ENCODE data around the gene CDRT15.

CDRT15 gene

GRCh38 chr17:14211246-14211645 is 25.4 kb downstream of the CDRT15 start:
- Histone ChIP-seq H3K9ac (ENCODE audit: low read length in 5 of 5) (no peak overlapping the region), H3K4me1 (ENCODE audit: control insufficient read depth in 5 of 5, insufficient read depth in 5 of 5, low read length in 5 of 5) (no peaks in the 10 kb centered on the region), H3K36me3 (ENCODE audit: control insufficient read depth in 5 of 5, insufficient read depth in 5 of 5, low read length in 5 of 5) (peaks cover 3 to 31% (median 27%) of the 10 kb centered on the region in 5 donors), H3K9me3 (ENCODE audit: control insufficient read depth in 5 of 5, low read length in 5 of 5) (no peaks in the 10 kb centered on the region), H3K4me3 (ENCODE audit: low read depth in 1 of 5, low read length in 5 of 5) (no peak overlapping the region), H3K27ac (ENCODE audit: low read depth, low read length) (no peak overlapping the region), H3K27me3 (ENCODE audit: control insufficient read depth in 5 of 5, insufficient read depth in 4 of 5, low read length in 5 of 5) (no peaks in the 10 kb centered on the region)

- peak overlapping the region in 1 of 5 donors; percentile 15 for H3K9ac ChIP-seq (ENCODE audit: low read length in 5 of 5)
- no peak overlapping the region for H3K27ac ChIP-seq (ENCODE audit: low read depth, low read length)
- no peaks in the 10 kb centered on the region for H3K27me3 ChIP-seq (ENCODE audit: control insufficient read depth in 5 of 5, insufficient read depth in 4 of 5, low read length in 5 of 5)
- no peaks in the 10 kb centered on the region for H3K9me3 ChIP-seq (ENCODE audit: control insufficient read depth in 5 of 5, low read length in 5 of 5)
- no peak overlapping the region for H3K4me3 ChIP-seq (ENCODE audit: low read depth in 1 of 5, low read length in 5 of 5)
- peaks cover 3 to 34% (median 29%) of the 10 kb centered on the region in 5 donors for H3K36me3 ChIP-seq (ENCODE audit: control insufficient read depth in 5 of 5, insufficient read depth in 5 of 5, low read length in 5 of 5)
- H3K4me1 ChIP-seq (ENCODE audit: control insufficient read depth in 5 of 5, insufficient read depth in 5 of 5, low read length in 5 of 5), result no peaks in the 10 kb centered on the region
These were observed 27.4 kb downstream of the CDRT15 start for GRCh38 chr17:14209215-14209614.

- no peak overlapping the region for H3K4me3 ChIP-seq (ENCODE audit: low read depth in 1 of 5, low read length in 5 of 5)
- no peaks in the 10 kb centered on the region for H3K9me3 ChIP-seq (ENCODE audit: control insufficient read depth in 5 of 5, low read length in 5 of 5)
- no peaks in the 10 kb centered on the region for H3K4me1 ChIP-seq (ENCODE audit: control insufficient read depth in 5 of 5, insufficient read depth in 5 of 5, low read length in 5 of 5)
- no peak overlapping the region for H3K9ac ChIP-seq (ENCODE audit: low read length in 5 of 5)
- no peaks in the 10 kb centered on the region for H3K27me3 ChIP-seq (ENCODE audit: control insufficient read depth in 5 of 5, insufficient read depth in 4 of 5, low read length in 5 of 5)
- H3K36me3 ChIP-seq (ENCODE audit: control insufficient read depth in 5 of 5, insufficient read depth in 5 of 5, low read length in 5 of 5), result peaks cover 3 to 34% (median 31%) of the 10 kb centered on the region in 5 donors
- no peak overlapping the region for H3K27ac ChIP-seq (ENCODE audit: low read depth, low read length)
These were observed 28.9 kb downstream of the CDRT15 start for GRCh38 chr17:14207791-14208190.

- H3K9ac ChIP-seq (ENCODE audit: low read length in 5 of 5), result no peak overlapping the region
- no peak overlapping the region for H3K27ac ChIP-seq (ENCODE audit: low read depth, low read length)
- peaks cover 3 to 34% (median 31%) of the 10 kb centered on the region in 5 donors for H3K36me3 ChIP-seq (ENCODE audit: control insufficient read depth in 5 of 5, insufficient read depth in 5 of 5, low read length in 5 of 5)
These were observed 29.8 kb downstream of the CDRT15 start for GRCh38 chr17:14206891-14207290.

GRCh38 chr17:14205992-14206461 is 30.6 kb downstream of the CDRT15 start:
- H3K36me3 ChIP-seq (ENCODE audit: control insufficient read depth in 5 of 5, insufficient read depth in 5 of 5, low read length in 5 of 5), result peaks cover 3 to 34% (median 31%) of the 10 kb centered on the region in 5 donors
- H3K4me1 ChIP-seq (ENCODE audit: control insufficient read depth in 5 of 5, insufficient read depth in 5 of 5, low read length in 5 of 5), result peaks cover 0 to 10% (median 0%) of the 10 kb centered on the region in 5 donors
- H3K4me3 ChIP-seq (ENCODE audit: low read depth in 1 of 5, low read length in 5 of 5), result no peak overlapping the region
- no peak overlapping the region for H3K27ac ChIP-seq (ENCODE audit: low read depth, low read length)
- no peak overlapping the region for H3K9ac ChIP-seq (ENCODE audit: low read length in 5 of 5)
- no peaks in the 10 kb centered on the region for H3K9me3 ChIP-seq (ENCODE audit: control insufficient read depth in 5 of 5, low read length in 5 of 5)
- no peaks in the 10 kb centered on the region for H3K27me3 ChIP-seq (ENCODE audit: control insufficient read depth in 5 of 5, insufficient read depth in 4 of 5, low read length in 5 of 5)

More at GRCh38 chr17:14206891-14207290, 29.8 kb downstream of the CDRT15 start:
- Histone ChIP-seq H3K4me1 (ENCODE audit: control insufficient read depth in 5 of 5, insufficient read depth in 5 of 5, low read length in 5 of 5) (peaks cover 0 to 2% (median 0%) of the 10 kb centered on the region in 5 donors), H3K9me3 (ENCODE audit: control insufficient read depth in 5 of 5, low read length in 5 of 5) (no peaks in the 10 kb centered on the region), H3K4me3 (ENCODE audit: low read depth in 1 of 5, low read length in 5 of 5) (no peak overlapping the region), H3K27me3 (ENCODE audit: control insufficient read depth in 5 of 5, insufficient read depth in 4 of 5, low read length in 5 of 5) (no peaks in the 10 kb centered on the region)

- no peaks in the 10 kb centered on the region for H3K27me3 ChIP-seq (ENCODE audit: control insufficient read depth in 5 of 5, insufficient read depth in 4 of 5, low read length in 5 of 5)
- H3K36me3 ChIP-seq (ENCODE audit: control insufficient read depth in 5 of 5, insufficient read depth in 5 of 5, low read length in 5 of 5), result peaks cover 3 to 35% (median 31%) of the 10 kb centered on the region in 5 donors
- H3K4me3 ChIP-seq (ENCODE audit: low read depth in 1 of 5, low read length in 5 of 5), result no peak overlapping the region
- H3K9ac ChIP-seq (ENCODE audit: low read length in 5 of 5), result no peak overlapping the region
- H3K9me3 ChIP-seq (ENCODE audit: control insufficient read depth in 5 of 5, low read length in 5 of 5), result no peaks in the 10 kb centered on the region
- H3K27ac ChIP-seq (ENCODE audit: low read depth, low read length), result no peak overlapping the region
- H3K4me1 ChIP-seq (ENCODE audit: control insufficient read depth in 5 of 5, insufficient read depth in 5 of 5, low read length in 5 of 5), result peaks cover 0 to 17% (median 0%) of the 10 kb centered on the region in 5 donors
These were observed 31.3 kb downstream of the CDRT15 start for GRCh38 chr17:14205380-14205779.

GRCh38 chr17:14204546-14204945 is 32.1 kb downstream of the CDRT15 start:
- Histone ChIP-seq H3K4me1 (ENCODE audit: control insufficient read depth in 5 of 5, insufficient read depth in 5 of 5, low read length in 5 of 5) (peaks cover 0 to 19% (median 0%) of the 10 kb centered on the region in 5 donors), H3K27ac (ENCODE audit: low read depth, low read length) (no peak overlapping the region), H3K9me3 (ENCODE audit: control insufficient read depth in 5 of 5, low read length in 5 of 5) (no peaks in the 10 kb centered on the region), H3K4me3 (ENCODE audit: low read depth in 1 of 5, low read length in 5 of 5) (no peak overlapping the region), H3K36me3 (ENCODE audit: control insufficient read depth in 5 of 5, insufficient read depth in 5 of 5, low read length in 5 of 5) (peaks cover 3 to 35% (median 27%) of the 10 kb centered on the region in 5 donors), H3K9ac (ENCODE audit: low read length in 5 of 5) (peak overlapping the region in 1 of 5 donors; percentile 37), H3K27me3 (ENCODE audit: control insufficient read depth in 5 of 5, insufficient read depth in 4 of 5, low read length in 5 of 5) (no peaks in the 10 kb centered on the region)

- H3K27ac ChIP-seq (ENCODE audit: low read depth, low read length), result no peak overlapping the region
- no peaks in the 10 kb centered on the region for H3K9me3 ChIP-seq (ENCODE audit: control insufficient read depth in 5 of 5, low read length in 5 of 5)
- H3K36me3 ChIP-seq (ENCODE audit: control insufficient read depth in 5 of 5, insufficient read depth in 5 of 5, low read length in 5 of 5), result peaks cover 0 to 34% (median 23%) of the 10 kb centered on the region in 5 donors
- H3K4me3 ChIP-seq (ENCODE audit: low read depth in 1 of 5, low read length in 5 of 5), result no peak overlapping the region
- H3K27me3 ChIP-seq (ENCODE audit: control insufficient read depth in 5 of 5, insufficient read depth in 4 of 5, low read length in 5 of 5), result no peaks in the 10 kb centered on the region
- peak overlapping the region in 1 of 5 donors; percentile 37 for H3K9ac ChIP-seq (ENCODE audit: low read length in 5 of 5)
- peaks cover 0 to 19% (median 0%) of the 10 kb centered on the region in 5 donors for H3K4me1 ChIP-seq (ENCODE audit: control insufficient read depth in 5 of 5, insufficient read depth in 5 of 5, low read length in 5 of 5)
These were observed 32.6 kb downstream of the CDRT15 start for GRCh38 chr17:14204084-14204483.

- H3K9me3 ChIP-seq (ENCODE audit: control insufficient read depth in 5 of 5, low read length in 5 of 5), result no peaks in the 10 kb centered on the region
- H3K27ac ChIP-seq (ENCODE audit: low read depth, low read length), result no peak overlapping the region
- H3K4me3 ChIP-seq (ENCODE audit: low read depth in 1 of 5, low read length in 5 of 5), result no peak overlapping the region
- peaks cover 0 to 19% (median 0%) of the 10 kb centered on the region in 5 donors for H3K4me1 ChIP-seq (ENCODE audit: control insufficient read depth in 5 of 5, insufficient read depth in 5 of 5, low read length in 5 of 5)
- H3K36me3 ChIP-seq (ENCODE audit: control insufficient read depth in 5 of 5, insufficient read depth in 5 of 5, low read length in 5 of 5), result peaks cover 0 to 32% (median 20%) of the 10 kb centered on the region in 5 donors
- H3K9ac ChIP-seq (ENCODE audit: low read length in 5 of 5), result no peak overlapping the region
- H3K27me3 ChIP-seq (ENCODE audit: control insufficient read depth in 5 of 5, insufficient read depth in 4 of 5, low read length in 5 of 5), result no peaks in the 10 kb centered on the region
These were observed 33.3 kb downstream of the CDRT15 start for GRCh38 chr17:14203388-14203787.

GRCh38 chr17:14202388-14203166 is 34.1 kb downstream of the CDRT15 start:
- H3K9me3 ChIP-seq (ENCODE audit: control insufficient read depth in 5 of 5, low read length in 5 of 5), result no peaks in the 10 kb centered on the region
- H3K4me1 ChIP-seq (ENCODE audit: control insufficient read depth in 5 of 5, insufficient read depth in 5 of 5, low read length in 5 of 5), result peaks cover 0 to 19% (median 0%) of the 10 kb centered on the region in 5 donors
- H3K9ac ChIP-seq (ENCODE audit: low read length in 5 of 5), result no peak overlapping the region
- H3K27me3 ChIP-seq (ENCODE audit: control insufficient read depth in 5 of 5, insufficient read depth in 4 of 5, low read length in 5 of 5), result no peaks in the 10 kb centered on the region
- H3K36me3 ChIP-seq (ENCODE audit: control insufficient read depth in 5 of 5, insufficient read depth in 5 of 5, low read length in 5 of 5), result peaks cover 0 to 30% (median 20%) of the 10 kb centered on the region in 5 donors
- no peak overlapping the region for H3K27ac ChIP-seq (ENCODE audit: low read depth, low read length)
- no peak overlapping the region for H3K4me3 ChIP-seq (ENCODE audit: low read depth in 1 of 5, low read length in 5 of 5)
